HEK293 (cell line): ENCODE measurements around the gene OXNAD1.

Experiments used
- ZNF146 ChIP-seq: fragments of 450-650 bp; formaldehyde crosslinking; IDR thresholded peaks from 2 replicates; pipeline ENCODE4 v1.5.1; 2016; ENCODE audit warnings: missing biosample characterization, missing genetic modification characterization
- TF ChIP-seq, protein P1 (sequence below): fragments of 450-650 bp; formaldehyde crosslinking; IDR thresholded peaks from 2 replicates; pipeline ENCODE4 v1.5.1; 2016; ENCODE audit warnings: missing biosample characterization, missing genetic modification characterization

DNA sequence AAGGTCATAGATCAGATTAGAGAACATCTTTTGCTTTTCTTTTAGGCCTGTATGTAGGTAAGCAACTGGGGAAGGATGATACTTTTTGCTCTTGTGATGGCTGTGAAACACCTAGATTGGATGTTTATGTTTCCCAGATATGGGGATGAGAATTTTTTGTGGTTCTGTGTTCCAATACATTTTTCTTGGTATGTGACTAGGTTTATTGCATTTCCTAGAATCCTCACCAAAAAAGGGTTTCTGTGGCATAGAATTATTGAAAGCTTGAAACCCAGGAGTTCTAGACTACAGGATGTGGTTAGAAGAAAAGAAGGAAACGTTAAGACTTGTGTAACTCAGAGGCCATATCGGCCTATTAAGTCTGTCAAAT is 25.8 kb downstream of the OXNAD1 start:
- no peak for TF ChIP-seq ZNF146 (tag by site-specific recombination)
- TF ChIP-seq, protein P1, sequence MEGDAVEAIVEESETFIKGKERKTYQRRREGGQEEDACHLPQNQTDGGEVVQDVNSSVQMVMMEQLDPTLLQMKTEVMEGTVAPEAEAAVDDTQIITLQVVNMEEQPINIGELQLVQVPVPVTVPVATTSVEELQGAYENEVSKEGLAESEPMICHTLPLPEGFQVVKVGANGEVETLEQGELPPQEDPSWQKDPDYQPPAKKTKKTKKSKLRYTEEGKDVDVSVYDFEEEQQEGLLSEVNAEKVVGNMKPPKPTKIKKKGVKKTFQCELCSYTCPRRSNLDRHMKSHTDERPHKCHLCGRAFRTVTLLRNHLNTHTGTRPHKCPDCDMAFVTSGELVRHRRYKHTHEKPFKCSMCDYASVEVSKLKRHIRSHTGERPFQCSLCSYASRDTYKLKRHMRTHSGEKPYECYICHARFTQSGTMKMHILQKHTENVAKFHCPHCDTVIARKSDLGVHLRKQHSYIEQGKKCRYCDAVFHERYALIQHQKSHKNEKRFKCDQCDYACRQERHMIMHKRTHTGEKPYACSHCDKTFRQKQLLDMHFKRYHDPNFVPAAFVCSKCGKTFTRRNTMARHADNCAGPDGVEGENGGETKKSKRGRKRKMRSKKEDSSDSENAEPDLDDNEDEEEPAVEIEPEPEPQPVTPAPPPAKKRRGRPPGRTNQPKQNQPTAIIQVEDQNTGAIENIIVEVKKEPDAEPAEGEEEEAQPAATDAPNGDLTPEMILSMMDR (tag by site-specific recombination): no peak
